GM12878 (cell line): ENCODE data around the gene SAXO1. TPM values are rescaled to one million over a fixed set of nuclear protein-coding genes. Genes with fewer than 3 reads are reported as not detected.

Experiments used
- ATAC-seq: fragments of 200-7000 bp; cut with Tn5 transposase; 3 replicates; pipeline ENCODE4 v1.9.1; 2020; ENCODE audit warnings: mild to moderate bottlenecking, moderate library complexity
- BruUV-seq: library from RNA; stranded (reverse); fragments of 400-500 nt; replicated peaks from 2 replicates; lab custom pipeline; 2021; lab: Mats Ljungman, UMichigan
- CTCF ChIA-PET: fragments of 300-600 bp; sonication (Branson Sonifier 250); formaldehyde crosslinking; extraction: SDS; loops from one replicate; lab custom pipeline; 2021; ENCODE audit warnings: inconsistent platforms; lab: Yijun Ruan, JAX
- POLR2A ChIA-PET: fragments of 350-600 bp; formaldehyde crosslinking; extraction: SDS; loops from one replicate; lab custom pipeline; 2021; ENCODE audit warnings: inconsistent platforms; lab: Charles Lee
- RAD21 ChIA-PET: fragments of 300-600 bp; sonication (Branson Sonifier 250); formaldehyde crosslinking; loops from one replicate; lab custom pipeline; 2023; ENCODE audit warnings: antibody characterized with exemption; ENCODE audit not compliant: unreplicated experiment; lab: Charles Lee
- SMC1A ChIA-PET: fragments of 300-600 bp; sonication (Branson Sonifier 250); formaldehyde crosslinking; loops from one replicate; lab custom pipeline; 2023; ENCODE audit not compliant: unreplicated experiment, uncharacterized antibody; lab: Charles Lee
- DNase-seq: peaks from one replicate; pipeline ENCODE4 v3.0.0-alpha.2; 2011; ENCODE audit warnings: low read depth, low spot score
- FAIRE-seq: peaks from 3 replicates; lab custom pipeline; 2011; peaks lifted over from hg19 to GRCh38; lab: Jason Lieb, UNC
- H2AFZ ChIP-seq: 2 replicates; pipeline ENCODE4 v1.6.0; 2011; ENCODE audit warnings: low read depth, low read length, control low read depth; ENCODE audit not compliant: control insufficient read depth
- H3K27ac ChIP-seq: 2 replicates; pipeline ENCODE4 v1.5.1; 2011; ENCODE audit warnings: control low read depth; ENCODE audit not compliant: control insufficient read depth, insufficient read depth
- H3K27me3 ChIP-seq, 2 experiments: replicated peaks in 1 of 2; 2 replicates each; pipeline versions ENCODE4 v1.6.0 to v1.6.1; 2011; ENCODE audit warnings: low read length in 1 of 2; ENCODE audit not compliant: control insufficient read depth in 2 of 2, insufficient read depth in 2 of 2
- H3K36me3 ChIP-seq, 2 experiments: 2 replicates each; pipeline ENCODE4 v1.5.1; 2011; ENCODE audit warnings: low read length in 1 of 2; ENCODE audit not compliant: control insufficient read depth in 2 of 2, insufficient read depth in 2 of 2
- H3K4me1 ChIP-seq: 2 replicates; pipeline ENCODE4 v1.6.1; 2011; ENCODE audit warnings: mild to moderate bottlenecking, low read length, moderate library complexity, mixed read lengths; ENCODE audit not compliant: control insufficient read depth, insufficient read depth
- H3K4me2 ChIP-seq: 2 replicates; pipeline ENCODE4 v1.6.0; 2011; ENCODE audit warnings: control low read depth; ENCODE audit not compliant: control insufficient read depth, insufficient read depth
- H3K4me3 ChIP-seq: fragments of 200-600 bp; sonication (generic); 2 replicates; pipeline ENCODE4 v1.5.1; 2016
- H3K79me2 ChIP-seq: 2 replicates; pipeline ENCODE4 v1.6.0; 2011; ENCODE audit warnings: low read length; ENCODE audit not compliant: control insufficient read depth, insufficient read depth
- H3K9ac ChIP-seq: 2 replicates; pipeline ENCODE4 v1.8.0; 2011; ENCODE audit warnings: low read length, control low read depth, mixed read lengths; ENCODE audit not compliant: control insufficient read depth, insufficient read depth
- H3K9me3 ChIP-seq: replicated peaks from 3 replicates; pipeline ENCODE4 v1.5.1; 2011; ENCODE audit warnings: mild to moderate bottlenecking, low read length; ENCODE audit not compliant: control insufficient read depth, insufficient read depth
- H4K20me1 ChIP-seq: 2 replicates; pipeline ENCODE4 v1.6.0; 2011; ENCODE audit not compliant: control insufficient read depth, insufficient read depth
- CEBPB ChIP-seq, 2 experiments: fragments of 150-350 bp in 1 of 2; IDR thresholded peaks; 2 replicates each; pipeline ENCODE4 v1.6.1; 2012 to 2014; ENCODE audit warnings: low read depth in 2 of 2, low read length in 2 of 2, borderline replicate concordance in 1 of 2, inconsistent platforms in 1 of 2
- CHD4 ChIP-seq: fragments of 200-600 bp; sonication (generic); IDR thresholded peaks from 2 replicates; pipeline ENCODE4 v1.6.1; 2016; ENCODE audit warnings: mild to moderate bottlenecking
- ETV6 ChIP-seq, 2 experiments: fragments of 450-650 bp in 1 of 2; IDR thresholded peaks in 1 of 2; conservative IDR thresholded peaks in 1 of 2; 2 replicates each; pipeline ENCODE4 v1.6.1; 2014; ENCODE audit warnings: antibody characterized with exemption in 1 of 2, borderline replicate concordance in 1 of 2, low read depth in 1 of 2, mild to moderate bottlenecking in 1 of 2, moderate library complexity in 1 of 2
- LARP7 ChIP-seq: fragments of 450-650 bp; IDR thresholded peaks from 2 replicates; pipeline ENCODE4 v1.6.1; 2017; ENCODE audit warnings: mild to moderate bottlenecking
- RCOR1 ChIP-seq: conservative IDR thresholded peaks from 2 replicates; pipeline ENCODE4 v1.6.1; 2012; ENCODE audit warnings: low read depth, low read length, improper control_type of control experiment
- WGBS: methylation state at CpG from one replicate; pipeline ENCODE4 v1.1.6; 2016; ENCODE audit warnings: low lambda C conversion rate; ENCODE audit not compliant: insufficient replicate concordance, insufficient coverage; ENCODE audit errors: missing lambda C conversion rate; 5-methylcytosine and 5-hydroxymethylcytosine counted together
- in situ Hi-C: fragments of 300-500 bp; cut with MboI; formaldehyde crosslinking; loops from 9 replicates; pipeline ENCODE4 v1.14.3; 2018; ENCODE audit warnings: mixed read lengths
- intact Hi-C: fragments of 100-400 bp; cut with micrococcal nuclease; formaldehyde crosslinking; loops from one replicate; pipeline ENCODE4 v1.14.2; 2022; ENCODE audit not compliant: unreplicated experiment
- polyA plus RNA-seq, 11 experiments: library from polyadenylated mRNA; depleted of rRNA in 4 of 11; unstranded in 6 of 11; stranded (reverse) in 5 of 11; fragments of >200 nt; fragmentation: Nextera tagmentation in 4 of 11; fragmentation: Illumina TruSeq in 1 of 11; extraction: Ambion mirVana in 4 of 11; extraction: Trizol in 1 of 11; gene quantifications; 1 replicate in 1 of 11; 2 replicates in 10 of 11; pipeline versions ENCODE4 v1.2.1 to v1.2.3, GENCODE V29; 2011 to 2016; ENCODE audit warnings: inconsistent platforms in 2 of 11, missing spikeins in 2 of 11, low read depth in 1 of 11
- total RNA-seq, 4 experiments: library from RNA; depleted of rRNA in 3 of 4; stranded (reverse); fragments of >200 nt in 3 of 4; fragmentation: Illumina TruSeq in 1 of 4; extraction: Trizol in 1 of 4; gene quantifications; 2 replicates each; pipeline versions ENCODE4 v1.2.1 to v1.2.3, GENCODE V29; 2013 to 2021
- TF ChIP-seq, protein P1 (sequence below): IDR thresholded peaks from 2 replicates; pipeline ENCODE4 v1.6.1; 2011; ENCODE audit warnings: low read depth, low read length, improper control_type of control experiment, borderline replicate concordance
- TF ChIP-seq, protein P2 (sequence below): fragments of 450-650 bp; IDR thresholded peaks from 2 replicates; pipeline ENCODE4 v1.6.1; 2018; ENCODE audit warnings: borderline replicate concordance, mild to moderate bottlenecking; ENCODE audit not compliant: partially characterized antibody

The SAXO1 gene
- total and polyA plus RNA-seq, 10 of the 15 experiments (the other 5 are each of a cell fraction or from before 2014, with no cell fraction given) = under 0.01 to 0.01 TPM; not detected in 8

DNA sequence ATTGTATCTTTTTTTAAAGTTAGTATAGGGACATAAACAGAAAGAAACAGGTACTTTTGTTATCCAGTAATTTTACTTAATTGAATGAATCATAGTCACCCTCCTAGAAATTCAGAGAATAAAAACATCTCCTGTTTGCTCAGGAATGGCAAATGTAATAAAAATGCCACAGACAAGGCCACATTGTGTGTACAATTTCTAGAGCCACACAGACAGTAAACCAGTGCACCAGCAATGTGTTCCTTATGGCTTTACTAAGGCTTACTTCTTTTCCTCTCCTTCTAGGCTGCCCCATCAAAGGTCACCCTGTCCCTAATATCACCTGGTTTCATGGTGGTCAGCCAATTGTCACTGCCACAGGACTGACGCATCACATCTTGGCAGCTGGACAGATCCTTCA lies 145.5 kb downstream of the SAXO1 start:
- no peaks in the 10 kb centered on the region; the same call in 2 of the 3 replicates for H3K9me3 ChIP-seq
- peaks cover 12% of the 10 kb centered on the region for H3K4me1 ChIP-seq
- H2AFZ ChIP-seq = no peak overlapping the region
- POLR2A ChIA-PET = no interaction called here
- intact Hi-C loops = no loop called here
- no peak overlapping the region for H3K4me2 ChIP-seq
- DNase-seq = no peak
- no peaks in the 10 kb centered on the region; a peak in 2 of 4 replicates for H3K27me3 ChIP-seq
- TF ChIP-seq LARP7 (no peak), ETV6 (conservative IDR thresholded peaks at IDR 0.05 in 1 of 2, IDR thresholded peaks at IDR 0.05 in 1 of 2; ENCODE audit: borderline replicate concordance in 1 of 2, low read depth in 1 of 2) (no peak), CHD4 (no peak), CEBPB (IDR thresholded peaks at IDR 0.05; ENCODE audit: borderline replicate concordance in 1 of 2, low read depth in 2 of 2, low read length in 2 of 2) (no peak), RCOR1 (no peak)
- TF ChIP-seq, protein P1, sequence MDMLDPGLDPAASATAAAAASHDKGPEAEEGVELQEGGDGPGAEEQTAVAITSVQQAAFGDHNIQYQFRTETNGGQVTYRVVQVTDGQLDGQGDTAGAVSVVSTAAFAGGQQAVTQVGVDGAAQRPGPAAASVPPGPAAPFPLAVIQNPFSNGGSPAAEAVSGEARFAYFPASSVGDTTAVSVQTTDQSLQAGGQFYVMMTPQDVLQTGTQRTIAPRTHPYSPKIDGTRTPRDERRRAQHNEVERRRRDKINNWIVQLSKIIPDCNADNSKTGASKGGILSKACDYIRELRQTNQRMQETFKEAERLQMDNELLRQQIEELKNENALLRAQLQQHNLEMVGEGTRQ = no peak
- TF ChIP-seq, protein P2, sequence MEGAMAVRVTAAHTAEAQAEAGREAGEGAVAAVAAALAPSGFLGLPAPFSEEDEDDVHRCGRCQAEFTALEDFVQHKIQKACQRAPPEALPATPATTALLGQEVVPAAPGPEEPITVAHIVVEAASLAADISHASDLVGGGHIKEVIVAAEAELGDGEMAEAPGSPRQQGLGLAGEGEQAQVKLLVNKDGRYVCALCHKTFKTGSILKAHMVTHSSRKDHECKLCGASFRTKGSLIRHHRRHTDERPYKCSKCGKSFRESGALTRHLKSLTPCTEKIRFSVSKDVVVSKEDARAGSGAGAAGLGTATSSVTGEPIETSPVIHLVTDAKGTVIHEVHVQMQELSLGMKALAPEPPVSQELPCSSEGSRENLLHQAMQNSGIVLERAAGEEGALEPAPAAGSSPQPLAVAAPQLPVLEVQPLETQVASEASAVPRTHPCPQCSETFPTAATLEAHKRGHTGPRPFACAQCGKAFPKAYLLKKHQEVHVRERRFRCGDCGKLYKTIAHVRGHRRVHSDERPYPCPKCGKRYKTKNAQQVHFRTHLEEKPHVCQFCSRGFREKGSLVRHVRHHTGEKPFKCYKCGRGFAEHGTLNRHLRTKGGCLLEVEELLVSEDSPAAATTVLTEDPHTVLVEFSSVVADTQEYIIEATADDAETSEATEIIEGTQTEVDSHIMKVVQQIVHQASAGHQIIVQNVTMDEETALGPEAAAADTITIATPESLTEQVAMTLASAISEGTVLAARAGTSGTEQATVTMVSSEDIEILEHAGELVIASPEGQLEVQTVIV = no peak
- TF ChIP-seq, all 136 proteins: peak for 0
- FAIRE-seq (no peak), ATAC-seq (no peak)
- H3K27ac ChIP-seq = no peak overlapping the region
- in situ Hi-C loops = no loop called here
- H3K36me3 ChIP-seq = no peaks in the 10 kb centered on the region
- H3K4me3 ChIP-seq = no peak overlapping the region
- SMC1A ChIA-PET = no interaction called here
- BruUV-seq = no TSS peak
- CTCF ChIA-PET = no interaction called here
- H4K20me1 ChIP-seq = no peaks in the 10 kb centered on the region
- no peaks in the 10 kb centered on the region for H3K79me2 ChIP-seq
- 100% methylated on average over 1 of the region's 1 CpG for WGBS
- RAD21 ChIA-PET = no interaction called here
- no peak overlapping the region for H3K9ac ChIP-seq
